ENCODE results near the gene FRMD4A. TPM values are rescaled to one million over a fixed set of nuclear protein-coding genes. Genes with fewer than 3 reads are reported as not detected.

Gene FRMD4A
- total RNA-seq, 1 donor from 2014 or later = 28.2 TPM

GRCh38 chr10:13978533-13979115, 352.1 kb downstream of the FRMD4A start:
- TF ChIP-seq CTCF (IDR thresholded peaks at IDR 0.05; ENCODE audit: insufficient read depth, low read length, poor library complexity, severe bottlenecking) = no peak
- Histone ChIP-seq H3K27me3 (ENCODE audit: control insufficient read depth, insufficient read depth, low read length) (no peaks in the 10 kb centered on the region), H3K4me3 (ENCODE audit: low read depth, low read length) (no peak overlapping the region), H3K36me3 (ENCODE audit: control insufficient read depth, insufficient read depth, low read length) (no peaks in the 10 kb centered on the region)
- no peak for DNase-seq (ENCODE audit: low read depth)

GRCh38 chr10:13977861-13978532, 352.7 kb downstream of the FRMD4A start:
- DNase-seq (ENCODE audit: low read depth) = no peak

GRCh38 chr10:13973742-13974141, 357.0 kb downstream of the FRMD4A start:
- TF ChIP-seq CTCF (IDR thresholded peaks at IDR 0.05; ENCODE audit: insufficient read depth, low read length, poor library complexity, severe bottlenecking) = no peak
- DNase-seq (ENCODE audit: low read depth) = no peak
- H3K36me3 ChIP-seq (ENCODE audit: control insufficient read depth, insufficient read depth, low read length) = no peaks in the 10 kb centered on the region
- H3K27me3 ChIP-seq (ENCODE audit: control insufficient read depth, insufficient read depth, low read length) = no peaks in the 10 kb centered on the region
- no peak overlapping the region for H3K4me3 ChIP-seq (ENCODE audit: low read depth, low read length)

More at GRCh38 chr10:13977861-13978532, 352.7 kb downstream of the FRMD4A start:
- Histone ChIP-seq H3K27me3 (ENCODE audit: control insufficient read depth, insufficient read depth, low read length) (no peaks in the 10 kb centered on the region), H3K4me3 (ENCODE audit: low read depth, low read length) (no peak overlapping the region), H3K36me3 (ENCODE audit: control insufficient read depth, insufficient read depth, low read length) (no peaks in the 10 kb centered on the region)
- TF ChIP-seq CTCF (IDR thresholded peaks at IDR 0.05; ENCODE audit: insufficient read depth, low read length, poor library complexity, severe bottlenecking) = no peak

- Histone ChIP-seq H3K4me3 (ENCODE audit: low read depth, low read length) (no peak overlapping the region), H3K36me3 (ENCODE audit: control insufficient read depth, insufficient read depth, low read length) (no peaks in the 10 kb centered on the region), H3K27me3 (ENCODE audit: control insufficient read depth, insufficient read depth, low read length) (no peaks in the 10 kb centered on the region)
- no peak for DNase-seq (ENCODE audit: low read depth)
- TF ChIP-seq CTCF (IDR thresholded peaks at IDR 0.05; ENCODE audit: insufficient read depth, low read length, poor library complexity, severe bottlenecking) = no peak
These were observed 358.1 kb downstream of the FRMD4A start for GRCh38 chr10:13972609-13973008.

GRCh38 chr10:13971601-13972475, 358.9 kb downstream of the FRMD4A start:
- no peaks in the 10 kb centered on the region for H3K36me3 ChIP-seq (ENCODE audit: control insufficient read depth, insufficient read depth, low read length)
- no peak for DNase-seq (ENCODE audit: low read depth)
- no peak for TF ChIP-seq CTCF (IDR thresholded peaks at IDR 0.05; ENCODE audit: insufficient read depth, low read length, poor library complexity, severe bottlenecking)
- H3K27me3 ChIP-seq (ENCODE audit: control insufficient read depth, insufficient read depth, low read length) = no peaks in the 10 kb centered on the region
- H3K4me3 ChIP-seq (ENCODE audit: low read depth, low read length) = no peak overlapping the region
